GM21381 (cell line): ENCODE results near the gene AQP7.
"Not testable (repeated sequence)": the region's sequence is repeated elsewhere in the genome, so short reads cannot be mapped to it uniquely, and the experiment has no call there.

Source experiments
- ATAC-seq: cut with Tn5 transposase; IDR thresholded peaks from one replicate; pipeline ENCODE4 v1.9.1; 2021; ENCODE audit warnings: mild to moderate bottlenecking, moderate library complexity; ENCODE audit not compliant: unreplicated experiment

Gene AQP7

DNA sequence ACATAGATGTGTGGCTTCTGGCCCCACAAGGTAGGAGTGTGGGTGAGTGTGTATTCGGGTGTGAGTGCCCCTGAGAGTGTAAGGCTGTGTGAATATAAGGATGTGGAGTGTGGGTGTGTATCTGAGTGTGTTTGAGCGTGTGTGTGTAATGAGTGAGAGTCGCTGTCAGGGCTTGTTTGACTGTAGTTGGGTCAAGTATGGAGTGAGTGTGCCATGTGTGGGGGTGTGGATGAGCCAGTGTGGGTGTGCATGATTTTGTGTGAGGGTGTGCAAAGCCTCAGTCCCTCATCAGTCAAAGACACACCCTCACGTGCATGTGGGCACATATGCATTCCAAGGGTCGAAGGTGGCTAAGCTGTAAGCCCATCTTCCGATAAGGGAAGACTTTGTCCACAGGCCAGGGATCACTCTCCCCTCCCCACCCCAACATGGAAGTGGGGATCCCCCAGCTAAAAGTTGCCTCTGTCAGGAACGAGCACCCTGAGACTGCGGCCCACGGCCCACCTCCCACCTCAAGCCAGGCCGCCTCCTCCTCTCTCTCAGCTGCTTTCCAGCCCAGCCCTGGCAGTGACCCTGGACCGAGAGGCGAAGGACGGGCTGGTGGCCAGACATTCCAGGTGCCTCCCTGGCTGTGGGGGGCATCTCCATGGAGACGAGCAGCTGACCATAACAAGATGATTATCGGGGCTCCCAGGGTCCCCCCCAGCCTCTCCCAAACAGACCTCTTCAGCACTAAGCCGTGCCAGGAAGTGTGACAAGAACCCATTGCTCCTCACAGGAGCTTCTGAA, 32.1 kb upstream of the AQP7 start:
- ATAC-seq = no peak

DNA sequence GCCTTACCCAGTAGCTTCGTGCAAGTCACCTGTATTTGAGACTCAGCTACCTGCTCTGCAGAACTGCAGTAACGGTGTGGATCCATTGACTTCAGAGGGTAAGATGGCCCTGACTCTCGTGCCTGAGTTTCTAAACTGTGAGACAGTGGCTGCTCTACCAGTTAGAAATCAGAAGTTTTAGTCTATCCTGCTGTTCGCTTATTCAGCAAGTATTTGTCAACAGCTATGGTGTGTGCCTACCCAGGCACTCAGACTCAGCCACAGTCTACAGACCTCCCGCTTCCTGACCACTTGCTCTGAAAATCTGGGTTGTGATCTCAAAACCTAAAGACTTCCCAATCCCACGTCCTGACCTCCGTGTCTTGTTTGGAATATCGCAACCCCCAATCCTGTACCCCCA, 31.5 kb upstream of the AQP7 start:
- ATAC-seq = no peak

- no peak for ATAC-seq
Measured at GRCh38 chr9:33431420-33431819, 29.1 kb upstream of the AQP7 start.

DNA sequence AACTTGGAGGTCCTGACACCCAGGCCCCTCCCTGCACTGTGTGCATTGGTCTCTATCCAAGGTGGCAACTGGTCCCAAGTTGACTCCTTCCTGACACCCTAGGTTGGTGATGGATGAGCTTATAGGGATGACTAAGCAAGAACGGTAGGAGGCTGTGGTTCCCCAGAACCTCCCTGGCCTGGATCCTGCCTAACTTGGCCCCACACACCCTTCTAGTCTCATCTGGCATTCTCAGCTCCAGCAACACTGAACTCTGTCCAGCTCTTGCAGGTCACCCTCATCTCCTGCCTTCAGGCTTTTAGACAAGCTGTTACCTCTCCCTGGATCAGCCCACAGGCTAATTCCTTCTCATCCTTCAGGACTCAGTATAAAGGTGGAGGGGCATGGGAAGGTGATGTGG, 28.6 kb upstream of the AQP7 start:
- no peak for ATAC-seq

DNA sequence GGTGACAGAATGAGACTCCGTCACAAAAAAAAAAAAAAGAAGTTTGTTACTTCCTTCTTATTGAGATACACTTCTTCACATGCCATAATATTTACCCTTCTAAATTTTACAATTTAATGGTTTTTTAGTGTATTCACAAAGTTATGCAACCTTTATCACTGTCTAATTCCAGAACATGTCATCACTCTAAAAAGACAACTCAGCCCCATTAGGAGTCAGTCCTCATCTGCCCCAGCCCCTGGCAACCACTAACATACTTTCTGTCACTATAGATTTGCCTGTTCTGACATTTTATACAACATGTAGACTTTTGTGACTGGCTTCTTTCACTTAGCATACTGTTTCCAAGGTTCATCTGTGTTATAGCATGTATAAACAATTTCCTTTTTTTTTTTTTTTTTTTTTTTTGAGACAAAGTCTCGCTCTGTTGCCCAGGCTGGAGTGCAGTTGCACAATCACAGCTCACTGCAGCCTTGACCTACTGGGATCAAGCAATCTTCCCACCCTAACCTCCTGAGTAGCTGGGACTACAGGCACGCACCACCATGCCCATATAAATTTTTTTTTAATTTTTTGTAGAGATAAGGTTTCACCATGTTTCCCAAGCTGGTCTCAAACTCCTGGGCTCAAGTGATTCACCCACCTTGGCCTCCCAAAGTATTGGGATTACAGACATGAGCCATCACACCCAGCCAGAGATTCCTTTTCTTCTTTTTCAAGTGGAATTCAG, 27.1 kb upstream of the AQP7 start:
- no peak for ATAC-seq

GRCh38 chr9:33426843-33427293, 24.5 kb upstream of the AQP7 start:
- no peak for ATAC-seq

DNA sequence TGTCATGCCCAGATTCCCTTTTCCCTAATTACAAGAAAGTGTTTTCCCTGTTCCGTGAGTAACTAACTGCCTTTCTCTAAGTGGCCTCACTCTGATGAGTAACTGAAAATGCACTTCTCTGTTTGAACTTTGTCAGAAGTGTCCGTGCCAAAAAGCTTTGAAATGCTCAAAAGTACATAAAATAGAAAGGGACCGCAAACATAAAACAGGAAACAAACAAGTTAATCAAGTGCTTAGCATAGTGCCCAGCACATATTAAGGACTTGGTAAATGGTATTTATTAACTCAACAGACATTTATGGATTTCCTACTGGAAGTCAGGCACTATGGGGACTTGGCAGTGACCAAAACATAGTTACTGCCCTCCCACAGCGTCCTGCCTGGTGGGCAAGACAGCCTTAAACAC, 22.8 kb upstream of the AQP7 start:
- no peak for ATAC-seq

- not testable (repeated sequence) for ATAC-seq
Measured at GRCh38 chr9:33424492-33424891, 22.1 kb upstream of the AQP7 start.

DNA sequence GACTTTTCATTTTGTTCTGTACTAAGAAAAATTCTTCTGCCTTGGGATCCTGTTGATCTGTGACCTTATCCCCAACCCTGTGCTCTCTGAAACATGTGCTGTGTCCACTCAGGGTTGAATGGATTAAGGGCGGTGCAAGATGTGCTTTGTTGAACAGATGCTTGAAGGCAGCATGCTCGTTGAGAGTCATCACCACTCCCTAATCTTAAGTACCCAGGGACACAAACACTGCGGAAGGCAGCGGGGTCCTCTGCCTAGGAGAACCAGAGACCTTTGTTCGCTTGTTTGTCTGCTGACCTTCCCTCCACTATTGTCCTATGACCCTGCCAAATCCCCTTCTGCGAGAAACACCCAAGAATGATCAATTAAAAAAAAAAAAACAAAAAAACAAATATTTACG, 21.7 kb upstream of the AQP7 start:
- not testable (repeated sequence) for ATAC-seq

- no peak for ATAC-seq
Measured at GRCh38 chr9:33419708-33420303, 17.4 kb upstream of the AQP7 start.

DNA sequence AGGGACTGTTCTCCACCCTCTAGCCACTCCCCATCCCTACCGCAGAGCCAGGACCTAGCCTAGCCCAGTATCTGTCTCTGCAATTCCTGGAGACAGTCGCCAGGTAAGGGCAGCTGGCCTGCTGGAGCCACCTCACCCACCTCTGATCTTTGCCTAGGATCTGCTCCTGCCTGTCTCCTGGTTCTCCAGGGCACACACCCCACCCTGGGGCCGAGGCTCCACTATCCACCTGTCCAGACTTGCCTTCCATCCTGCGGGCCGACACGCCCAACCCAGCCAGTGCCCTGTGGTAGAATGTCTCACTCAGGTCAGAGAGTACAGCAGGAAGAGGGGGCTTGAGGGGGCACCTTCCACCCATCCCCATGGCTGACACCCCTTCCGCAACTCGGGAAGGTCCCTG, 15.7 kb upstream of the AQP7 start:
- ATAC-seq = no peak

DNA sequence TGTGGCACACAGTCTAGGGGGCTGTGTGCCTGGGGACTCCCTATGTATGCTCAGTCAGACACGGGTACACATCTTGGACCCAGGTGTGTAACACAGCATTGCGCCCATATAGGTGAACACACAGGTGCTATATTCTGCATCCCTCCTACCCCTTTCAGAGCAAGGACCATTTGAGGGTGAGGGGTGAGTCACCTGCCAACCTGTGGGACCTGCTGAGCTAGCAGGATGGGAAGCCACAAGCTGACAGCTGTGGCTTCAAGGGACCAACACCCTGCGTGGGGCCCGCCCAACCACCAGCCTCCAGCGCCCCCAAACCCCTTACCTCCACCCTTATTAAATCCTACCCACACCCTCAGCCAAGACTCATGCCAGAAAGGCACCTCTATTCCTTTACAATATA, 14.6 kb upstream of the AQP7 start:
- no peak for ATAC-seq

DNA sequence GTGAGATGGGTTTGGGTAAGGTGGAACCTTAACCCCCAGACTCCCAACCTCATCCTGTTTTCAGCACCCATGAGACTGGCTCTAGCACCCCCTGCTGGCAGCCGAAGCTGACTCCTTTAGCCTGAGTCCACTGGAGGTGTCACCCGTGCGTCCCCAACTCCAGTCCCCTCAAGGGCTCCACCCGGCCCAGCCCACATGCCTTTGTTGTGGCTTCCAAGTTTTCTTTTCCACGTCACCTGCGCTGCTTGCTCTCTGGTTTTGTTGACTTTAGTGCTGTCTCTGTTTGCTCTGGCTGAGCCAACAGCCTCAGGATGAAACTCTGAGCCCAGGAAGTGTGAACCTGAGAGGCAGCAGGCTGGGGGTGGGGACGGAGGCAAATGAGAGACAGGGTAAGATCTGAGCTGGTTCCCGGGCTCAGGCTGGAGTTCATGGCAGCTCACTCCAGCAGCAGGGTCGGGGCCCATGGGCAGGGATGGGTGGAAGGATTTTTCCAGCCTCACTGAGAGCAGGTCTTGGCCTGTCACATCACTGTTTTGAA, 13.2 kb upstream of the AQP7 start:
- ATAC-seq = no peak

DNA sequence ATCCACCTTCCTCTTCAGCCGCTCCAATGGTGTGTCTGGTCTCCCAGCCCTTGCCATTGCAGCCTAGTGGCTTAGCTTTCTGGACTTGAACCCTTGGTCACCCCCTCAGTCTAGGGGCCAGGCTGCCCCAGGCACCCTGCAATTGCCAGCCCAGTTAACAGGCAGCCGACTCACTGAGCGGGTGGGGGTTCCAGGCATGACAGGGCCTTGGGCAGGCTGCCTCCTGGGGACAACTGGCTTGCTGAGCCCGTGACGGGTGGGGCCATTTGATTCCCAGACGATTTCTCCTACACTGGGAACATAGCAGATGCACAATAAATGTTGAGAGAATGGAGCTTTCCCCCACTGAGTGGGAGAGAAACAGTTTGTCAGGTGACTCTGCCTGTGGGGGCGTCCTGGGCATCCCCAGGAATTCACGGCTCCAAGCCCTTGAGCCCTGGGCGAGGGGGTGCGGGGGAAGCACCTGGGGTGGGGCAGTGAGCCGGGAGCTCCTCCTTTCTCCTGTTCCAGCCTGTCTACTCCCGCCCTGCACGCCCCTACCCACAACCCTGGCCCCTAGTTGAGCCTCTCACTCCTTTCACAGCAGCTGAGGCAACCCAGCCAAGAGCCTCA, 12.6 kb upstream of the AQP7 start:
- no peak for ATAC-seq

DNA sequence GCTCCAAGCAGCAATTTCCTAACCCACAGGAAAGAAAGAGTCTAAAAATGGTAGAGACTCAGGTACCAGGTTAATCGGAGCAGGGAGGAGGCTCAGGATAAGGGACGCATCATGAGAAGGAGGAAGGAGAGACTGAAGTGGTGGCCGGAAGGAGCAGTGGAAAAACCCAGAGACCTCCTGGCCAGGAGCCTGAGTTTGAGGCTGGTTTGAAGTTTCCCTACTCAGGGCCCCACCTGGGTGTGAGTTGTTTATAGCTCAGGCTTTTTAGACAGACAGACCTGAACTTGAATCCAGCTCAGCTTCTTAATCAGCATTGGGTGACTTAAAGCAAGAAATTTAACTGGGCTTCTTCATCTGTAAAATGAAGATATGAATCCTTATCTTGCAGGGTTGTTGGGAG, 11.9 kb upstream of the AQP7 start:
- no peak for ATAC-seq

- no peak for ATAC-seq
Measured at GRCh38 chr9:33408087-33408486, 5.7 kb upstream of the AQP7 start.

- ATAC-seq = no peak
Measured at GRCh38 chr9:33407061-33407460, 4.7 kb upstream of the AQP7 start.

DNA sequence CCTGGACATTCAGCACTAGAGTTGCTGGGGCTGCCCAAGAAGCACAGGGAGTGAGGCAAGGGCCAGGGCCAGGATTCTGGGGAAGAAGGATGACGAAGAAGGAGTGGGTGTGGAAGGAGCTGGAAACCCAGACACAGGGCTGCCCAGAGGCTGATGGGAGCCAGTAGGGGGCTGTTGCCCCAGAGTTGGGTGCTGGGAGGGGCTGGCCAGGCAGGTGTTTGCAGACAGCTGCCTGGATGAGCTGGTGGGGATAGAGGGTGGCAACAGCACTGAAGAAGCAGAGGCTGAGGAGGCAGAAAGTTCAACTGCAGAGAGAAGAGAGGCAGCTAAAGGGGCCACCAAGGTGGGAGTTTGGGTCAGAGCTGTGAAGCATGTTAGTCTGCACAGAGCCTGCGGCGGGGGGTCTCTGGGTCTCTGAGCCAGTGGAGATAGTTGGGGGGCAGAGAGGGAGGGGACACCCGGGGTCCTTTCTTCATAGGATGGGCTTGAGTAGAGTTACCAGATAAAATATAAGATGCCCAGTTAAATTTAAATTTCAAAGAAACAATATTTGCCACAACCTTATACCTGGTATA, 2.5 kb upstream of the AQP7 start:
- ATAC-seq = no peak

GRCh38 chr9:33403941-33404787, 1.8 kb upstream of the AQP7 start:
- ATAC-seq = no peak

- ATAC-seq = not testable (repeated sequence)
Measured at GRCh38 chr9:33401809-33402208, 559 bp downstream of the AQP7 start.
